Neural cell (in vitro differentiated cells): ENCODE measurements around the gene CAMKMT.

Source experiments
- CTCF ChIP-seq: fragments of 450-650 bp; IDR thresholded peaks from 2 replicates; pipeline ENCODE4 v1.5.1; 2014; ENCODE audit warnings: antibody characterized with exemption, mild to moderate bottlenecking, moderate library complexity; ENCODE audit not compliant: poor library complexity, severe bottlenecking
- EZH2 ChIP-seq: fragments of 200-600, 300-800 bp; shearing (Covaris generic), sonication (generic); IDR thresholded peaks from 2 replicates; pipeline ENCODE4 v1.6.1; 2014; ENCODE audit warnings: antibody characterized with exemption, low read length, borderline replicate concordance, mild to moderate bottlenecking; ENCODE audit not compliant: insufficient read depth, poor library complexity, severe bottlenecking
- SMC3 ChIP-seq: fragments of 450-650 bp; conservative IDR thresholded peaks from 2 replicates; pipeline ENCODE4 v1.6.1; 2014; ENCODE audit warnings: antibody characterized with exemption, mild to moderate bottlenecking, moderate library complexity; ENCODE audit not compliant: poor library complexity
- TF ChIP-seq, protein P1 (sequence below): IDR thresholded peaks from 2 replicates; pipeline ENCODE4 v1.6.1; 2012; ENCODE audit warnings: borderline replicate concordance

- no peak for TF ChIP-seq CTCF
- TF ChIP-seq EZH2, result no peak
- TF ChIP-seq, protein P1, sequence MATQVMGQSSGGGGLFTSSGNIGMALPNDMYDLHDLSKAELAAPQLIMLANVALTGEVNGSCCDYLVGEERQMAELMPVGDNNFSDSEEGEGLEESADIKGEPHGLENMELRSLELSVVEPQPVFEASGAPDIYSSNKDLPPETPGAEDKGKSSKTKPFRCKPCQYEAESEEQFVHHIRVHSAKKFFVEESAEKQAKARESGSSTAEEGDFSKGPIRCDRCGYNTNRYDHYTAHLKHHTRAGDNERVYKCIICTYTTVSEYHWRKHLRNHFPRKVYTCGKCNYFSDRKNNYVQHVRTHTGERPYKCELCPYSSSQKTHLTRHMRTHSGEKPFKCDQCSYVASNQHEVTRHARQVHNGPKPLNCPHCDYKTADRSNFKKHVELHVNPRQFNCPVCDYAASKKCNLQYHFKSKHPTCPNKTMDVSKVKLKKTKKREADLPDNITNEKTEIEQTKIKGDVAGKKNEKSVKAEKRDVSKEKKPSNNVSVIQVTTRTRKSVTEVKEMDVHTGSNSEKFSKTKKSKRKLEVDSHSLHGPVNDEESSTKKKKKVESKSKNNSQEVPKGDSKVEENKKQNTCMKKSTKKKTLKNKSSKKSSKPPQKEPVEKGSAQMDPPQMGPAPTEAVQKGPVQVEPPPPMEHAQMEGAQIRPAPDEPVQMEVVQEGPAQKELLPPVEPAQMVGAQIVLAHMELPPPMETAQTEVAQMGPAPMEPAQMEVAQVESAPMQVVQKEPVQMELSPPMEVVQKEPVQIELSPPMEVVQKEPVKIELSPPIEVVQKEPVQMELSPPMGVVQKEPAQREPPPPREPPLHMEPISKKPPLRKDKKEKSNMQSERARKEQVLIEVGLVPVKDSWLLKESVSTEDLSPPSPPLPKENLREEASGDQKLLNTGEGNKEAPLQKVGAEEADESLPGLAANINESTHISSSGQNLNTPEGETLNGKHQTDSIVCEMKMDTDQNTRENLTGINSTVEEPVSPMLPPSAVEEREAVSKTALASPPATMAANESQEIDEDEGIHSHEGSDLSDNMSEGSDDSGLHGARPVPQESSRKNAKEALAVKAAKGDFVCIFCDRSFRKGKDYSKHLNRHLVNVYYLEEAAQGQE, result no peak
- no peak for TF ChIP-seq SMC3
These were observed 441.2 kb downstream of the CAMKMT start for GRCh38 chr2:44802777-44803424.
